Skin of body (tissue), 2 donors: ENCODE measurements around the gene EXOC4. TPM values are rescaled to one million over a fixed set of nuclear protein-coding genes. Genes with fewer than 3 reads are reported as not detected.

Source experiments
- DNase-seq: peaks from one replicate; lab custom pipeline; 2025; lab: John Stamatoyannopoulos, UW
- total RNA-seq: library from RNA; depleted of rRNA; stranded (reverse); fragments of >200 nt; gene quantifications from one replicate; pipeline ENCODE4 v1.2.3, GENCODE V29; 2014

Gene EXOC4
- total RNA-seq, 1 donor from 2014 or later: 96.4 TPM

- DNase-seq: no peak
Measured at GRCh38 chr7:133361806-133362205, 108.9 kb downstream of the EXOC4 start.

GRCh38 chr7:133364959-133365690 lies 112.2 kb downstream of the EXOC4 start:
- DNase-seq: no peak

- no peak for DNase-seq
Measured at GRCh38 chr7:133365917-133366316, 113.0 kb downstream of the EXOC4 start.

- no peak for DNase-seq
Measured at GRCh38 chr7:133367561-133367960, 114.7 kb downstream of the EXOC4 start.

- DNase-seq: no peak
Measured at GRCh38 chr7:133369130-133369529, 116.3 kb downstream of the EXOC4 start.

- DNase-seq: no peak
Measured at GRCh38 chr7:133371616-133372015, 118.7 kb downstream of the EXOC4 start.

- no peak for DNase-seq
Measured at GRCh38 chr7:133372337-133372736, 119.5 kb downstream of the EXOC4 start.

- no peak for DNase-seq
Measured at GRCh38 chr7:133376514-133376913, 123.6 kb downstream of the EXOC4 start.

GRCh38 chr7:133381965-133382364 lies 129.1 kb downstream of the EXOC4 start:
- no peak for DNase-seq

GRCh38 chr7:133382775-133383559 lies 130.1 kb downstream of the EXOC4 start:
- no peak for DNase-seq

GRCh38 chr7:133386205-133386604 lies 133.3 kb downstream of the EXOC4 start:
- no peak for DNase-seq

GRCh38 chr7:133389727-133390126 lies 136.8 kb downstream of the EXOC4 start:
- no peak for DNase-seq

GRCh38 chr7:133391206-133391605 lies 138.3 kb downstream of the EXOC4 start:
- no peak for DNase-seq

- no peak for DNase-seq
Measured at GRCh38 chr7:133394369-133394768, 141.5 kb downstream of the EXOC4 start.

- DNase-seq: no peak
Measured at GRCh38 chr7:133395551-133395950, 142.7 kb downstream of the EXOC4 start.

GRCh38 chr7:133398506-133398905 lies 145.6 kb downstream of the EXOC4 start:
- no peak for DNase-seq

- no peak for DNase-seq
Measured at GRCh38 chr7:133401225-133401624, 148.3 kb downstream of the EXOC4 start.

- DNase-seq: no peak
Measured at GRCh38 chr7:133408212-133408611, 155.3 kb downstream of the EXOC4 start.

GRCh38 chr7:133409421-133409820 lies 156.5 kb downstream of the EXOC4 start:
- DNase-seq: peak; percentile 33

- DNase-seq: no peak
Measured at GRCh38 chr7:133409966-133410365, 157.1 kb downstream of the EXOC4 start.

GRCh38 chr7:133411395-133411794 lies 158.5 kb downstream of the EXOC4 start:
- no peak for DNase-seq

- DNase-seq: no peak
Measured at GRCh38 chr7:133412942-133413341, 160.1 kb downstream of the EXOC4 start.

- no peak for DNase-seq
Measured at GRCh38 chr7:133419041-133419440, 166.2 kb downstream of the EXOC4 start.
